ENCODE measurements around the gene LRRC19.

- TF ChIP-seq, protein P1, sequence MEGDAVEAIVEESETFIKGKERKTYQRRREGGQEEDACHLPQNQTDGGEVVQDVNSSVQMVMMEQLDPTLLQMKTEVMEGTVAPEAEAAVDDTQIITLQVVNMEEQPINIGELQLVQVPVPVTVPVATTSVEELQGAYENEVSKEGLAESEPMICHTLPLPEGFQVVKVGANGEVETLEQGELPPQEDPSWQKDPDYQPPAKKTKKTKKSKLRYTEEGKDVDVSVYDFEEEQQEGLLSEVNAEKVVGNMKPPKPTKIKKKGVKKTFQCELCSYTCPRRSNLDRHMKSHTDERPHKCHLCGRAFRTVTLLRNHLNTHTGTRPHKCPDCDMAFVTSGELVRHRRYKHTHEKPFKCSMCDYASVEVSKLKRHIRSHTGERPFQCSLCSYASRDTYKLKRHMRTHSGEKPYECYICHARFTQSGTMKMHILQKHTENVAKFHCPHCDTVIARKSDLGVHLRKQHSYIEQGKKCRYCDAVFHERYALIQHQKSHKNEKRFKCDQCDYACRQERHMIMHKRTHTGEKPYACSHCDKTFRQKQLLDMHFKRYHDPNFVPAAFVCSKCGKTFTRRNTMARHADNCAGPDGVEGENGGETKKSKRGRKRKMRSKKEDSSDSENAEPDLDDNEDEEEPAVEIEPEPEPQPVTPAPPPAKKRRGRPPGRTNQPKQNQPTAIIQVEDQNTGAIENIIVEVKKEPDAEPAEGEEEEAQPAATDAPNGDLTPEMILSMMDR (IDR thresholded peaks at IDR 0.05) = no peak
- TF ChIP-seq POLR2AphosphoS5 (IDR thresholded peaks at IDR 0.05) = no peak
- TF ChIP-seq POLR2A (IDR thresholded peaks at IDR 0.05; ENCODE audit: low read depth) = no peak
- TF ChIP-seq EP300 (IDR thresholded peaks at IDR 0.05) = no peak
These were observed 37.7 kb upstream of the LRRC19 start for GRCh38 chr9:27043176-27043575.

All from esophagus muscularis mucosa (tissue), 4 donors.